22Rv1 (cell line): ENCODE data around the gene PNPO.

Experiments used
- H3K27ac ChIP-seq: fragments of 450-650 bp; 2 replicates; pipeline ENCODE4 v1.5.1; 2017
- ZFX ChIP-seq: fragments of 450-650 bp; IDR thresholded peaks from 2 replicates; pipeline ENCODE4 v1.6.1; 2017; ENCODE audit warnings: antibody characterized with exemption, borderline replicate concordance
- TF ChIP-seq, protein P1 (sequence below): fragments of 450-650 bp; IDR thresholded peaks from 2 replicates; pipeline ENCODE4 v1.5.1; 2017; ENCODE audit warnings: mild to moderate bottlenecking

PNPO gene

GRCh38 chr17:47898241-47898640 is 43.1 kb upstream of the PNPO start:
- no peak overlapping the region for H3K27ac ChIP-seq
- TF ChIP-seq, protein P1, sequence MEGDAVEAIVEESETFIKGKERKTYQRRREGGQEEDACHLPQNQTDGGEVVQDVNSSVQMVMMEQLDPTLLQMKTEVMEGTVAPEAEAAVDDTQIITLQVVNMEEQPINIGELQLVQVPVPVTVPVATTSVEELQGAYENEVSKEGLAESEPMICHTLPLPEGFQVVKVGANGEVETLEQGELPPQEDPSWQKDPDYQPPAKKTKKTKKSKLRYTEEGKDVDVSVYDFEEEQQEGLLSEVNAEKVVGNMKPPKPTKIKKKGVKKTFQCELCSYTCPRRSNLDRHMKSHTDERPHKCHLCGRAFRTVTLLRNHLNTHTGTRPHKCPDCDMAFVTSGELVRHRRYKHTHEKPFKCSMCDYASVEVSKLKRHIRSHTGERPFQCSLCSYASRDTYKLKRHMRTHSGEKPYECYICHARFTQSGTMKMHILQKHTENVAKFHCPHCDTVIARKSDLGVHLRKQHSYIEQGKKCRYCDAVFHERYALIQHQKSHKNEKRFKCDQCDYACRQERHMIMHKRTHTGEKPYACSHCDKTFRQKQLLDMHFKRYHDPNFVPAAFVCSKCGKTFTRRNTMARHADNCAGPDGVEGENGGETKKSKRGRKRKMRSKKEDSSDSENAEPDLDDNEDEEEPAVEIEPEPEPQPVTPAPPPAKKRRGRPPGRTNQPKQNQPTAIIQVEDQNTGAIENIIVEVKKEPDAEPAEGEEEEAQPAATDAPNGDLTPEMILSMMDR = no peak
- TF ChIP-seq ZFX = no peak

- no peak for TF ChIP-seq ZFX
- TF ChIP-seq, protein P1 = no peak
- H3K27ac ChIP-seq = no peak overlapping the region
These were observed 41.7 kb upstream of the PNPO start for GRCh38 chr17:47899643-47900042.

- TF ChIP-seq, protein P1 = no peak
- no peak for TF ChIP-seq ZFX
- H3K27ac ChIP-seq = no peak overlapping the region
These were observed 39.9 kb upstream of the PNPO start for GRCh38 chr17:47901423-47901822.

- H3K27ac ChIP-seq = no peak overlapping the region
- TF ChIP-seq, protein P1 = no peak
- no peak for TF ChIP-seq ZFX
These were observed 39.2 kb upstream of the PNPO start for GRCh38 chr17:47902039-47902744.

DNA sequence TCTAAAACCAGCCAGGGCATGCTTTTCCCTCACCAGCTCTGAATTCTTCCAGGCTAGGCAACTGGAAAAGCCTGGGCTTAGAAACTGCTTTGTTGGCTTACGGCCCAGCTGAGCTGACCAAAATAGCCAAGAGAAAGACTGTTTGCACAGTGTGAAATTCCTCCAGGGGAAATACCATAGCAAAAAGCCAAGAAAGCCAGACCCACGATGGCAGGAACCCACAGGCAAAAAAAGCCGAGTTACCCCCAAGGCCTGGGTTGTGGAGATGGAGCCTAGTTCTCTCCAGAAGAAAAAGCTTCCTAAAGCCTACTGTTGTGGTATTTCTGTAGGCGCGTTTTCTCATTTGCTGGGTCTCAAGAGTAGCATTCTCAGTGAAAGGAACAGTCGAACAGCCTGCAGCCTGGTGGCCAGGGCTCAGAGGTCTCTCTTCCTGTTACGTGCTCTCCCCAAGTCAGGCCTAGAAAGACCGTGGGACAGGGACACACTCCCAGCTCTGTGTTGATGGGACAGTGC is 36.1 kb upstream of the PNPO start:
- peak overlapping the region; percentile 23; the same call in 1 of the 2 replicates for H3K27ac ChIP-seq
- TF ChIP-seq, protein P1 = no peak
- TF ChIP-seq ZFX = no peak

DNA sequence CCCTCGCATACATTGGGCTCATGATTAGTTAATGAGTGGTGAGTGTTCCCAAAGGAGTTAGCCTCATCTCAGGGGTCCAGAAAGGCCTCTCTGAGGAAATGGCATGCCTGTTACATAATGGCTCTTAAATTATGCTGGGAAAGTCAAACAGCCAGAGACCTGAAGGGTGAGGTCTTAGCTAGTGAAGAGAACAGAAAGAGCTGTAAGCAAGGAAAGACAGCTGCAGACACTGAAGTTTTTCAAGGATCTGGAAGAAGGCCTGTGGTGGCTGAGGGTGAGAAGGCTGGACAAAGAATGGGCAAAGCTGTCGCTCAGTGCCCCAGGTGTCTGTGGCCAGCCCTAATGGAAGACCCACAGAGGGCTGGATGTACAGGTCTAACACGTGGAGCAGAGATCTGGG is 34.9 kb upstream of the PNPO start:
- H3K27ac ChIP-seq = no peak overlapping the region
- TF ChIP-seq, protein P1 = no peak
- TF ChIP-seq ZFX = no peak

DNA sequence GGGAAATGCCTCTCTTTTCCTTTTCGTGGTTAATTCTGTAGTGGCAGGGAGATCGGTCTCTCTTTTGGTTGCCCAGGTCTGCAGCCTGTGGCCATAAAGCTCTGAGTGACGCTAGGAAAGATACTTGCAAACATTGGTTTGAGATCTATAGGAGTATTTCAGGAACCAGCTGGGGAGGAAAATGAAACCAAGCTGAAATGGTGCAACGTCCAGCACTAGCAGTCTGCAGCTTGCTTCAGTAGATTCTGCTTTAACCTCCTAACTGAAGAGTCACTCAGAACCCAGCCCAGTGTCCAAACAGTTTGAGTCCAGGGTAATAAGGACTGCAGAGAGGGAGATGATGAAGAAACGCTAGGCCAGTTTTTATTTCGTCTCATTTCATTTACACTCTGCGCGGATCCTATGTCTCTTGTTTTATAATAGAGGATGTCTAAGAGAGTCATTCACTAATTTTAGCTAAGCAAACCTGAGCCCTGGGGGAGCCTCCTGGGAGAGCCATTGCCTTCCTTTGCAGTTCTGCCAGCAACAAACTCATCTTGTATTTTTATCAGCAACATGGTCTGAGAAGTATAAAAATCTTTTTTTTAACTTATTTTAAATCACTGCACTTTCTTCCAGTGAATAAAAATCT is 33.3 kb upstream of the PNPO start:
- no peak for TF ChIP-seq ZFX
- TF ChIP-seq, protein P1 = no peak
- no peak overlapping the region for H3K27ac ChIP-seq
